SK-N-SH treated with all-trans-retinoic acid at 6 μM for 48 hours (cell line): Measurements from ENCODE around the gene AGAP5.
"Not testable (repeated sequence)": the region's sequence is repeated elsewhere in the genome, so short reads cannot be mapped to it uniquely, and the experiment has no call there.

Experiments
- ATAC-seq: fragments of 200-7000 bp; cut with Tn5 transposase; 3 replicates; pipeline ENCODE4 v1.9.1; 2020; ENCODE audit warnings: mild to moderate bottlenecking, moderate library complexity
- BACH2 ChIP-seq: fragments of 250-450 bp; sonication (Bioruptor Pico); IDR thresholded peaks from 2 replicates; pipeline ENCODE4 v1.9.0; 2021; ENCODE audit warnings: mild to moderate bottlenecking, borderline replicate concordance
- CREB5 ChIP-seq: fragments of 250-450 bp; sonication (Bioruptor Pico); IDR thresholded peaks from 2 replicates; pipeline ENCODE4 v1.5.1; 2020; ENCODE audit warnings: low read depth, mild to moderate bottlenecking, moderate library complexity
- CSDC2 ChIP-seq: fragments of 250-450 bp; sonication (Bioruptor Pico); IDR thresholded peaks from 2 replicates; pipeline ENCODE4 v1.5.0; 2020; ENCODE audit warnings: mild to moderate bottlenecking, moderate library complexity
- ISL1 ChIP-seq: fragments of 250-450 bp; sonication (Bioruptor Pico); IDR thresholded peaks from 2 replicates; pipeline ENCODE4 v2.1.2; 2022; ENCODE audit warnings: mild to moderate bottlenecking, moderate library complexity
- PPARA ChIP-seq: fragments of 250-450 bp; sonication (Bioruptor Pico); IDR thresholded peaks from 2 replicates; pipeline ENCODE4 v1.5.0; 2020; ENCODE audit warnings: mild to moderate bottlenecking, borderline replicate concordance
- SNAI2 ChIP-seq: fragments of 250-450 bp; sonication (Bioruptor Pico); IDR thresholded peaks from 2 replicates; pipeline ENCODE4 v1.5.0; 2020; ENCODE audit warnings: mild to moderate bottlenecking, moderate library complexity
- TCF4 ChIP-seq: fragments of 250-450 bp; sonication (Bioruptor Pico); IDR thresholded peaks from 2 replicates; pipeline ENCODE4 v1.8.0; 2021; ENCODE audit warnings: mild to moderate bottlenecking, moderate library complexity, borderline replicate concordance
- ZC3H10 ChIP-seq: fragments of 250-450 bp; sonication (Bioruptor Pico); IDR thresholded peaks from 2 replicates; pipeline ENCODE4 v1.5.1; 2021; ENCODE audit warnings: mild to moderate bottlenecking, moderate library complexity
- ZFP3 ChIP-seq: fragments of 250-450 bp; sonication (Bioruptor Pico); IDR thresholded peaks from 2 replicates; pipeline ENCODE4 v1.5.0; 2020; ENCODE audit warnings: mild to moderate bottlenecking, moderate library complexity
- ZNF70 ChIP-seq: fragments of 450-650 bp; formaldehyde crosslinking; IDR thresholded peaks from 2 replicates; pipeline ENCODE4 v1.5.0; 2020; ENCODE audit warnings: mild to moderate bottlenecking, moderate library complexity
- ZNF8 ChIP-seq: fragments of 450-650 bp; formaldehyde crosslinking; IDR thresholded peaks from 2 replicates; pipeline ENCODE4 v1.5.0; 2020; ENCODE audit warnings: mild to moderate bottlenecking, moderate library complexity
- TF ChIP-seq, protein P1 (sequence below): fragments of 250-450 bp; sonication (Bioruptor Pico); IDR thresholded peaks from 2 replicates; pipeline ENCODE4 v1.8.0; 2021; ENCODE audit warnings: low read depth, mild to moderate bottlenecking, moderate library complexity, borderline replicate concordance

AGAP5 gene

GRCh38 chr10:73705506-73706072 lies 7.7 kb upstream of the AGAP5 start:
- not testable (repeated sequence) for ATAC-seq

DNA sequence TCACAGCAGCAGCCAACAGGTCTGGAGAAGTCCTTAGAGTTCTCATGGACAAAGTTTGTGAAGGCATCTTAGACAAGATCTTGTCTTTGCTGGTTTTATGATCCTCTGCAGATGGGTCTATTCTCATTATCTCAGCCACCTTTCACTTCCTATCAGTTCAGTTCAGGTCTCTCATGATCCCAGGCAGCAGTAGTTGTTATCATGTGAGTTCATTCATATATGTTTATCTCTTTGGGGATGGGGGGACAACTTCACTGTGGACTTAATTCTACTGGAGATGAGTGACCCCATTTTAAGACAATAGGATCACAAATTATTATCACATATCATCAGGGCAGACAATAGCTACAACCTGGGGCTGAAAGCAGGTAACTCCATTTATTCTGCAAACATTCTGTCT lies 6.0 kb upstream of the AGAP5 start:
- not testable (repeated sequence) for ATAC-seq

DNA sequence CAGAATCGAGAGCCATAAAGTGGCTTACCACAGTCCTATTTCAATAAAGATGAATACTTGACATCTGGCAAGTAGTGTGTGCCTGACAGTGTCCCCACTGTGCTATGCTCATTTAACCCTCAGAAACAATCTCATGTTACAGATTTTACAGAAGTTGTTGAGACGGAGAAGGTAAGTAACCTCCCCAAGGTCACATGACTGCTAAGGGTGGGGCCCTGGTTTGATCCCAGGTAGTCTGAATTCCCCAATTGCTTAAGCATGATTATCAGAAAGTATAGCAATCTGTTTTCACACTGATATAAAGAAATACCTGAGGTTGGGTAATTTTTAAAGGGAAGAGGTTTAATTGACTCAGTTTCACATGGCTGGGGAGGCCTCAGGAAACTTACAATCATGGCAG lies 910 bp upstream of the AGAP5 start:
- not testable (repeated sequence) for ATAC-seq

DNA sequence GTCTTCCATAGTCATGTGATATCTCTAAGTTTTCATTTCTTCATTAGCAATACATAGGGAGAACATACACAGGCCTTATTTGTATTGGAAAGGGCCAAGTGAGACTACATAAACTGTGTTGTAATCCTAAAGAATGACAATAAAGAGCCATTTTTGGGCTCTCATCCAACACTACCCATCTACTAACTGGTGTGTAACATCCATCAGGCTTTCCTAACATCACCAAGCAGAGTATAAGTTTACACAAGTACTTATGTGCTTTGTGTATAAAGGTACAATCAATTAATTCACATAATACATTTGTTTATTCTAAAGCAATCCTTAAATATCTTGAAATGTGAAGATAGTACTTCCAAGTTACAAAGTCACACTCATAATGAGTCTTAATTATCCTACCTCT lies 2.6 kb downstream of the AGAP5 start:
- ATAC-seq: not testable (repeated sequence)

DNA sequence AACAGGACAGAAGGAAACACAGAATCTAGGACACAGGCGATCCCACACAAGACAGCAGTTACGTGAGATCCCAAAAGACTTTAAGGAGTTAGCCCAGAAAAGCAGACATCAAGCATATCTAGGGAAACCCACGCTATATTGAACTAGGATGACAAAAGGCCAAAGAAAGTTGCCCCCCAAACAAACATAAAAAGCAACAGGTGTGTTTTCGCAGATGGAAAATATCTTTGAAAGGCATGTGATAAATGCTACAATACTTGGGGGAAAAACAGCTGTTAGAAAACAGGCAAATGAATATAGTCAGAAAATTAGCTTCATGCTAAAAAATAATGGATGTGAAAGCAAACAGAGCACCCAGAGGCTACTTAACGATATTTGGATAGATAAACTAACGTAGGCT lies 7.2 kb downstream of the AGAP5 start:
- ATAC-seq: not testable (repeated sequence)

- ATAC-seq: not testable (repeated sequence)
These were observed 8.3 kb downstream of the AGAP5 start for GRCh38 chr10:73689596-73689995.

GRCh38 chr10:73687641-73688040 lies 10.3 kb downstream of the AGAP5 start:
- ATAC-seq: not testable (repeated sequence)

GRCh38 chr10:73674546-73674945 lies 23.4 kb downstream of the AGAP5 start:
- ATAC-seq: not testable (repeated sequence)

- ATAC-seq: not testable (repeated sequence)
These were observed 29.5 kb downstream of the AGAP5 start for GRCh38 chr10:73668378-73668777.

DNA sequence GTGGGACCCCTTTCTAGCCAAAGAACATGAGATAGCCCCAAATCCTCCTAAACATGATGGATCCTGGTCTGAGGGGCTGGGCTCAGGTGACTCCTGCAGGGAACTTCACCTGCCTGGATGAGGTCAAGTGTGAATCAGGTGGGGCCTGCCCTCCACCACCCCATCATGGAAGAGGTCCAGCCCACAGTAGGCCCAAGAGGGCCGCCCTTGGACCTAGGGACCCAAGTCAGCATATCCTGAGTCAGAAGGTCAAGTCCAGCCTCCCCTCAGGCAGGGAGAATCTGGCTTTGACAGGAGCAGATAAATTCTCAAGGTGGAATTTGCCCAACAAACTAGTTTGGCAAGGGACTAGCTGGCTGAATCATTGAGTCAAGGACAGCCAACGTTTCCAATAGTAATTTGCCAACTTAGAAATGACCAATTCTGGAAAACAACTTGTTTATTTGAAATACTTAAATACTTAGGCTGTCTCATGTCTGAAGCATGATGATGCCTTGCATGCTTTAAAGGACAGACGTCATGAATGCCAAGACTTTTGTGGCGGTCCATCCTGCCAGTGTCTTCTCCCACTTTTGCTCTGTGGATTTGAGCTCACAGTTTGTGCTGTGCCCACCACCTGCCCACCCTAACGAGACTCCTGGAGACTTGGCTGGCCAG lies 31.6 kb downstream of the AGAP5 start:
- ATAC-seq: not testable (repeated sequence)

DNA sequence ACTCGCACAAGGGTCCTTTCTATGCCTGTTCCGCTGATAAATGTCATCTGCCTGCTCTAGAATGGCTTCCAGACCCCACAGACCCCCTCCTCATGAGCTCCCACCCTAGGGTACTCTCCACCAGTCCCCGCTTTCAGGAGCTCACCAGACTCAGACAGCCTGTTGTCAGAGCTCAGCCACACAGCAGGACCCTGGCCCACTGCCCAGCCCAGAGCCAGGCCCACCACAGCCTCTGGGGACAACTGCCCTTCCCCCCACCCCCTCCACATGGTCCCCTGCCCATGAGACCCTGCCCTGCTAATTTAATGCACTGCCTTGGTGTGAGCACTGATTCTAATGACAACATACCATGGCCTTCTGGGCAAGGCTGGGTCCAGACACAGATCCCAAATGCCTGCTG lies 32.3 kb downstream of the AGAP5 start:
- ATAC-seq: not testable (repeated sequence)

DNA sequence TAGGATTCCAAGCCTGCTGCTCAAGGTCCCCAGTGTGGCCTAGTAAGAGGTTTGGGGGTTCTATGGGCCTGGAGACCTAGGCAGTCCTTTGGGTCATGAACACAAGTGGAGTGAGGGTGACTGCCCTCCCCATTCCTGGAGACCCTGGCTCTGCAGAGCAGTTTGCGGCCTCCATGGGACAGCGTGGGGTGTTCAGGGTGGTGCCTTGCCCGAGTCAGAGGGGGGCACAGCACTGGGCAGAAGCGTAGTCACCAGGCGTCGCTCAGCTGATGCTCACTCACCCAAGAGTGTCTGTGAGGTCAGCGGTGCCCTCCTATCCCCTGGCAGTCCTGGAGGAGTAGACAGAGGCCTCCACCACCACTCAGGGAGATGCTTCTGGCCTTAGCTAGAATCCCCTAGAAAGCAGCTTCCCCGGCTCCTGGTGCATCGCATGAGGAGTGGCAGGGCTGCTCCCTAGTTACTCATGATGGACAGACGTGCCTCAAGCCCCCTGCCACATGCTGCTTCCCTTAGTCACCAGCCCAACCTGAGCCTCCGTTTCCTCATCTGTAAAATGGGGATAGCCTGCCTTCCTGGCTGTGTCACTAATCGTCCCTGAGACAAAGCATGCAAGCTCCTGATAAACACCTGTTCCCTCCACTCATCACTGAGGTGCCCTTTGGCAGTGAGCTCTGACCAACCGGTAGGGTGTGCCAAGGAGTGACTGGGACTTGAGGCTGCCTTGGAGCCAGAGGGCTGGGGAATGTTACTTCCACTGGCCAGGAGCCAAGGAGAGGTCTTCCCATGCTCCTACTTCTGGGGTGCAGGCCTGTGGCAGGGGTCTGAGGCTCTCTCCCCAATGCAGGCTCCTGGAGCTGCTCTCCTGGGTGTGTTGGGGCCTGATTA lies 33.5 kb downstream of the AGAP5 start:
- ATAC-seq: not testable (repeated sequence)

DNA sequence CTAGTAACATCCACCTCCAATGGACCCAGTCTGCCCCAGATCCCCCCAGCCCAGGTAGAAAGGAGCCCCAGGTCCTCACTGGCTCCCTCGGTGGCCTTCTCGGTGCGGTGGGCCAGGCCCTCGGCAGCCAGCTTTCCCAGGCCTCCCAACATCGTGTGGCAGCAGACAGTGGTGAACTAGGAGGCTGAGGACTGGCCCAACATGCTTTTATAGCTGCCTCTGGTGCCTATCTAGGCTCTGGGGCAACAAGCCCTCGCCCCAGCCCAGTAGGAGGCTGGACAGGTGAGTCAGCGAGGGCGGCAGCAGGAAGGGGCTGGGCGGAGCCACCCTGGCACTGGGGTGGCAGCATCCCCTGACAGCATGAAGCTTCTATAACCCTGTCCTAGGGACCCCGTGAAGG lies 34.3 kb downstream of the AGAP5 start:
- ATAC-seq: not testable (repeated sequence)

- ATAC-seq: not testable (repeated sequence)
These were observed 35.2 kb downstream of the AGAP5 start for GRCh38 chr10:73662705-73663104.

DNA sequence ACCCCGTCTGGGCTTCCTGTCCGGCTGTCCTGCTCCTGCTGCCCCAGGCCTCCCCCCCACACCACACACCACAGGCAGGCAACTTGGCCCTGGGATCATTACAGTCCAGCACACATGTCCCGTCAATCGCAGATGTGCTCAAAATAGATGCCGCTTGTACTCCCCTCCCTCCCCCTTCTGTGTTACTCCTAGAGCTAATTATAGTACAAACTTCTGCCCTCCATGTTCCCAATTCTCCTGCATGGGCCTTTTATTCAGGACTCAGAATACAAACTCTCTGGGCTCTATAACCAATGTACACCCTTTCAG lies 42.0 kb downstream of the AGAP5 start, which contains the start of gene SYNPO2L:
TSS of gene SYNPO2L (minus strand) at position 40 of the 309 bp plus-strand sequence. CDS start 107 bp downstream, outside the sequence.
- no peak for ATAC-seq
- no peak for TF ChIP-seq TCF4 (CRISPR knock-in tag)
- no peak for TF ChIP-seq CREB5 (CRISPR knock-in tag)
- TF ChIP-seq ZFP3 (CRISPR knock-in tag): no peak
- TF ChIP-seq ZNF8 (CRISPR knock-in tag): no peak
- no peak for TF ChIP-seq ISL1 (CRISPR knock-in tag)
- TF ChIP-seq SNAI2 (CRISPR knock-in tag): no peak
- TF ChIP-seq, protein P1, sequence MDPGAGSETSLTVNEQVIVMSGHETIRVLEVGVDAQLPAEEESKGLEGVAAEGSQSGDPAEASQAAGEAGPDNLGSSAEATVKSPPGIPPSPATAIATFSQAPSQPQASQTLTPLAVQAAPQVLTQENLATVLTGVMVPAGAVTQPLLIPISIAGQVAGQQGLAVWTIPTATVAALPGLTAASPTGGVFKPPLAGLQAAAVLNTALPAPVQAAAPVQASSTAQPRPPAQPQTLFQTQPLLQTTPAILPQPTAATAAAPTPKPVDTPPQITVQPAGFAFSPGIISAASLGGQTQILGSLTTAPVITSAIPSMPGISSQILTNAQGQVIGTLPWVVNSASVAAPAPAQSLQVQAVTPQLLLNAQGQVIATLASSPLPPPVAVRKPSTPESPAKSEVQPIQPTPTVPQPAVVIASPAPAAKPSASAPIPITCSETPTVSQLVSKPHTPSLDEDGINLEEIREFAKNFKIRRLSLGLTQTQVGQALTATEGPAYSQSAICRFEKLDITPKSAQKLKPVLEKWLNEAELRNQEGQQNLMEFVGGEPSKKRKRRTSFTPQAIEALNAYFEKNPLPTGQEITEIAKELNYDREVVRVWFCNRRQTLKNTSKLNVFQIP (CRISPR knock-in tag): no peak
- no peak for TF ChIP-seq ZC3H10
- no peak for TF ChIP-seq PPARA (CRISPR knock-in tag)
- no peak for TF ChIP-seq BACH2 (CRISPR knock-in tag)
- no peak for TF ChIP-seq ZNF70 (CRISPR knock-in tag)
- TF ChIP-seq CSDC2 (CRISPR knock-in tag): no peak
- TF ChIP-seq, all 23 proteins: peak for 0
